ENCODE results near the gene SNX2.
"Not testable (repeated sequence)": the region's sequence is repeated elsewhere in the genome, so short reads cannot be mapped to it uniquely, and the experiment has no call there.

Gene SNX2

DNA sequence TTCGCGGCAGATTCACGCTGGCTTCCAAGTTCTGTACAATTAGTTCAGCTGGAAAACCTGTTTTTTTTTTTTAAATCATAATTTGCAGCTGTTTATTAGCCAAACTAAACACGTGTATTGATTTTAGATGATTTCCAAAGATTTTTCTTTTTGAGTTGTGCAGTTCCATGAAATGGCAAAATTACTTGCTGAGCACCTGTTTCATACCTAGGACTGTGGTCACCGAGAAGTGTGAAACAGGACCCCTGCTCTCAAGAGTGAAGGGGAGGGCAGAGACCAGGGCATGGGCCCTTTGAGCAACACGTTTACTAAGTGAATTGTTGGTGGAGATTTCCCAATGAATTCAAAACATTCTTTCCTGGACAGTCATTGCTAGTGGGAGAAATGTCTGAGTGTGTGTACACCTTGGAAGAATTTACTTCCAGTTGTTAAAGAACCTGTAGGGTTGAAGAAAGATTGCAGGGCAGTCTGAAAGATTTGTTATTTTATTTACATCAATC, 71.2 kb downstream of the SNX2 start:
- Histone ChIP-seq H3K9me3 (ENCODE audit: control insufficient read depth, insufficient read depth, low read length) (no peaks in the 10 kb centered on the region), H3K4me3 (ENCODE audit: low read depth, low read length) (peak overlapping the region; percentile 74), H3K36me3 (ENCODE audit: control insufficient read depth, insufficient read depth, low read length) (no peaks in the 10 kb centered on the region), H3K4me1 (ENCODE audit: control insufficient read depth, insufficient read depth, low read length) (peaks cover 13% of the 10 kb centered on the region), H3K9ac (ENCODE audit: low read depth, low read length) (no peak overlapping the region), H3K27me3 (ENCODE audit: control insufficient read depth, insufficient read depth, low read length) (peaks cover 11% of the 10 kb centered on the region)

DNA sequence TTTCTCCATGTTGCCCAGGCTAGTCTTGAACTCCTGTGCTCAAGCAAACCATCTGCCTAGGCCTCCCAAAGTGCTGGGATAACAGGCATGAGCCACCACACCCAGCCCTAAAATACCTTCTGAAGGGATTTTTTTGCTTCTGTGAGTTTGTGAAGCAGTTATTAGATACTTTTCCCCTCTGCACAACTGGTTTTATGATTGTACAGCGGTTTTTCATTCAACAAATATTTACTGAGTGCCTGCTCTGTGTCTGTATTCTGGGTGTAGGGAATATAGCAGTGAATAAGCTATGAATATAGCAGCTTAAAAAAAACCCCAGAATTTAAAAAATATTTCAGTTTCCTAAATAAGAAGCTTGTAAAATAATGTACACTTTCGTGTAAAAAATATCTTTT, 72.8 kb downstream of the SNX2 start:
- H3K4me1 ChIP-seq (ENCODE audit: control insufficient read depth, insufficient read depth, low read length), result peaks cover 13% of the 10 kb centered on the region
- H3K36me3 ChIP-seq (ENCODE audit: control insufficient read depth, insufficient read depth, low read length), result no peaks in the 10 kb centered on the region
- H3K4me3 ChIP-seq (ENCODE audit: low read depth, low read length), result no peak overlapping the region
- peaks cover 11% of the 10 kb centered on the region for H3K27me3 ChIP-seq (ENCODE audit: control insufficient read depth, insufficient read depth, low read length)
- no peak overlapping the region for H3K9ac ChIP-seq (ENCODE audit: low read depth, low read length)
- no peaks in the 10 kb centered on the region for H3K9me3 ChIP-seq (ENCODE audit: control insufficient read depth, insufficient read depth, low read length)

DNA sequence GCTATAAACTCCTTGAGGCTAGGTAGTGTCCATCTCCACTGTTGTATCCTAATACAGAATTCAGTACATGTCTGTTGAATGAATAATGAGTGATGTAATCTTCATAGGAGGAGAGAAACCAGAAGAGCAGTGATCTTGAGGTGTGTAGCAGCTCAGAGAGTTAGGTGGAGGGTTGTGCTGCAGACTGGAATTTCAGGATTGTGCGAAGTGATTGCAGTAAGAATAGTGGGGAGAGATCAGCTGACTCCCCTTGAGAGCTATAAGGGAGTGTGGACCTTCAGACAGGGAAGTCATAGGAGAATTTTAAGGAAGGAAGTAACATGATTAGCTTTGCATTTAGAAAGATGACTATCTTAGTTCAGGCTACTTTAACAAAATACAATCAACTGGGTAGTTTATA, 74.9 kb downstream of the SNX2 start:
- Histone ChIP-seq H3K4me1 (ENCODE audit: control insufficient read depth, insufficient read depth, low read length) (peaks cover 9% of the 10 kb centered on the region), H3K9ac (ENCODE audit: low read depth, low read length) (no peak overlapping the region), H3K9me3 (ENCODE audit: control insufficient read depth, insufficient read depth, low read length) (no peaks in the 10 kb centered on the region), H3K36me3 (ENCODE audit: control insufficient read depth, insufficient read depth, low read length) (no peaks in the 10 kb centered on the region), H3K4me3 (ENCODE audit: low read depth, low read length) (no peak overlapping the region), H3K27me3 (ENCODE audit: control insufficient read depth, insufficient read depth, low read length) (no peaks in the 10 kb centered on the region)

DNA sequence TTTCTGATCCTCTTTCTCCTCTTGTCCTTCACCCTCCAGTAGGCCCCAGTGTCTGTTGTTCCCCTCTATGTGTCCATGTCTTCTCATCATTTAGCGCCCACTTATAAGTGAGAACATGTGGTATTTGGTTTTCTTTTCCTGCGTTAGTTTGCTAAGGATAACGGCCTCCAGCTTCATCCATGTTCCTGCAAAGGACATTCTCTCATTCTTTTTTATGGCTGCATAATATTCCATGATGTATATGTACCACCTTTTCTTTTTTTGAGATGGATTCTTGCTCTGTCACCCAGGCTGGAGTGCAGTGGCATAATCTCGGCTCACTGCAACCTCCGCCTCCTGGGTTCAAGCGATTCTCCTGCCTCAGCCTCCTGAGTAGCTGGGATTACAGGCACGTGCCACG, 82.7 kb downstream of the SNX2 start:
- H3K27me3 ChIP-seq (ENCODE audit: control insufficient read depth, insufficient read depth, low read length); H3K9me3 ChIP-seq (ENCODE audit: control insufficient read depth, insufficient read depth, low read length); H3K4me3 ChIP-seq (ENCODE audit: low read depth, low read length); H3K36me3 ChIP-seq (ENCODE audit: control insufficient read depth, insufficient read depth, low read length); H3K4me1 ChIP-seq (ENCODE audit: control insufficient read depth, insufficient read depth, low read length); H3K9ac ChIP-seq (ENCODE audit: low read depth, low read length): not testable (repeated sequence)

DNA sequence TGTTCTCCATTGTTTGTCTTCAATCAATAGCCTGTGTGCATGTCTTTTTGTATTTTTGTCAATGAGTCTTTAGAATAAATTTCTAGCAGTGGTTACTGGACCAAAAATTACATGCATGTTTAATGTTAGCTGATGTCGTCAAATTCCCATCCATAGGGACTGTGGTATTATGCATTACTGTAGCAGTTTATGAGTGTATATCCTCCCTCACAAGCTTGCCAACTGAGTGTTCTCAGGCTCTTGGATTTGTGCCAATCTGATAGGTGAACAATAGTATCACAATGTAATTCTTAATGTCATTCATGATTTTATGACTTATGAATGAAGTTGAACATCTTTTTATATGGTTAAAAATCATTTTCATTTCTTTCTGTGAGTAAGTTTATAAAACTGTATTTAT, 83.6 kb downstream of the SNX2 start:
- H3K4me3 ChIP-seq (ENCODE audit: low read depth, low read length), result no peak overlapping the region
- no peaks in the 10 kb centered on the region for H3K4me1 ChIP-seq (ENCODE audit: control insufficient read depth, insufficient read depth, low read length)
- H3K9ac ChIP-seq (ENCODE audit: low read depth, low read length), result no peak overlapping the region
- H3K9me3 ChIP-seq (ENCODE audit: control insufficient read depth, insufficient read depth, low read length), result no peaks in the 10 kb centered on the region
- H3K27me3 ChIP-seq (ENCODE audit: control insufficient read depth, insufficient read depth, low read length), result no peaks in the 10 kb centered on the region
- H3K36me3 ChIP-seq (ENCODE audit: control insufficient read depth, insufficient read depth, low read length), result no peaks in the 10 kb centered on the region

DNA sequence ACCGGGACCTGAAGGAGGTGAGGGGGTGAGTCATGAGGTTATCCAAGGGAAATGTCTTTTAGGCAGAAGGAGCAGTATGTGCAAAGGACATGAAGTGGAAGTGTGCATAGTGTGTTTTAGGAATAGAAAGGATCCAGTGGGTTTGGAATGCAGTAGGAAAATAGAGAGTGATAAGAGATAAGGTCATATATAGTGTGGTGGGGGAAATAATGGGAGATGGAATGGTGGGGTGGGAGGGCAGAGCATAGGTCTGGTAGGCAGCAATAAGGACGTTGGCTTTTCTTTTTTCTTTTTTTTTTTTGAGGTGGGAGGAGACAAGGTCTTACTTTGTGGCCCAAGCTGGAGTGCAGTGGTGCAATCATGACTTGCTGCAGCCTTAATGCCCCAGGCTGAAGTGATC, 88.4 kb downstream of the SNX2 start:
- peaks cover 3% of the 10 kb centered on the region for H3K4me1 ChIP-seq (ENCODE audit: control insufficient read depth, insufficient read depth, low read length)
- H3K9ac ChIP-seq (ENCODE audit: low read depth, low read length), result no peak overlapping the region
- H3K36me3 ChIP-seq (ENCODE audit: control insufficient read depth, insufficient read depth, low read length), result no peaks in the 10 kb centered on the region
- no peaks in the 10 kb centered on the region for H3K9me3 ChIP-seq (ENCODE audit: control insufficient read depth, insufficient read depth, low read length)
- no peaks in the 10 kb centered on the region for H3K27me3 ChIP-seq (ENCODE audit: control insufficient read depth, insufficient read depth, low read length)
- no peak overlapping the region for H3K4me3 ChIP-seq (ENCODE audit: low read depth, low read length)

DNA sequence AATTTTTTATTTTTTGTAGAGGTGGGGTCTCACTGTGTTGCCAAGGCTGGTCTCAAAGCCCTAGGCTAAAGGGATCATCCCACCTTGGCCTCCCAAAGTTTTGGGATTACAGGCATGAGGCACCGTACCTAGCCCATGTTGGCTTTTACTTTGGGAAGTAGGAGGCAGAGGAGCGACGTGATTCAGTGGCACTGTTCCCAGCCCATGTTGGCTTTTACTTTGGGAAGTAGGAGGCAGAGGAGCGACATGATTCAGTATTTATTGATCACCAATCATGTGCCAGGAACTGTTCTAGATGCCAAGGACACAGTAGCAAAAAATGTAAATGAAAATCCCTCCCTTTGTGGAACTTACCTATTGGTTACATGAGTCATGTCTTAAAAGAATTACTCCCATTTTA, 88.8 kb downstream of the SNX2 start:
- peaks cover 3% of the 10 kb centered on the region for H3K4me1 ChIP-seq (ENCODE audit: control insufficient read depth, insufficient read depth, low read length)
- H3K4me3 ChIP-seq (ENCODE audit: low read depth, low read length), result no peak overlapping the region
- H3K36me3 ChIP-seq (ENCODE audit: control insufficient read depth, insufficient read depth, low read length), result no peaks in the 10 kb centered on the region
- H3K9me3 ChIP-seq (ENCODE audit: control insufficient read depth, insufficient read depth, low read length), result no peaks in the 10 kb centered on the region
- no peak overlapping the region for H3K9ac ChIP-seq (ENCODE audit: low read depth, low read length)
- no peaks in the 10 kb centered on the region for H3K27me3 ChIP-seq (ENCODE audit: control insufficient read depth, insufficient read depth, low read length)

DNA sequence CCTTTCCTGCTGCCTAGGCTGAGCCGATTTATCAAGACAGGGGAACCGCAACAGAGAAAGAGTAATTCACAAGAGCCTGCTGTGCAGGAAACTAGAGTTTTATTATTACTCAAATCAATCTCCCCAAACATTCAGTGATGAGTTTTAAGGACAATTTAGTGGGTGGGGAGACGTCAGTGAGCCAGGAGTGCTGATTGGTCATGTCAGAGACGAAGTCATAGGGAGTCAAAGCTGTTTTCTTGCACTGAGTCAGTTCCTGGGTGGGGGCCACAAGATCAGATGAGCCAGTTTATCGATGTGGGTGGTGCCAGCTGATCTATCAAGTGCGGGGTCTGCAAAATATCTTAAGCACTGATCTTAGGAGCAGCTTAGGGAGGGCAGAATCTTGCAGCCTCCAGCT, 89.5 kb downstream of the SNX2 start:
- H3K9ac ChIP-seq (ENCODE audit: low read depth, low read length), result no peak overlapping the region
- no peak overlapping the region for H3K4me3 ChIP-seq (ENCODE audit: low read depth, low read length)
- no peaks in the 10 kb centered on the region for H3K27me3 ChIP-seq (ENCODE audit: control insufficient read depth, insufficient read depth, low read length)
- H3K4me1 ChIP-seq (ENCODE audit: control insufficient read depth, insufficient read depth, low read length), result peaks cover 3% of the 10 kb centered on the region
- H3K9me3 ChIP-seq (ENCODE audit: control insufficient read depth, insufficient read depth, low read length), result no peaks in the 10 kb centered on the region
- no peaks in the 10 kb centered on the region for H3K36me3 ChIP-seq (ENCODE audit: control insufficient read depth, insufficient read depth, low read length)

DNA sequence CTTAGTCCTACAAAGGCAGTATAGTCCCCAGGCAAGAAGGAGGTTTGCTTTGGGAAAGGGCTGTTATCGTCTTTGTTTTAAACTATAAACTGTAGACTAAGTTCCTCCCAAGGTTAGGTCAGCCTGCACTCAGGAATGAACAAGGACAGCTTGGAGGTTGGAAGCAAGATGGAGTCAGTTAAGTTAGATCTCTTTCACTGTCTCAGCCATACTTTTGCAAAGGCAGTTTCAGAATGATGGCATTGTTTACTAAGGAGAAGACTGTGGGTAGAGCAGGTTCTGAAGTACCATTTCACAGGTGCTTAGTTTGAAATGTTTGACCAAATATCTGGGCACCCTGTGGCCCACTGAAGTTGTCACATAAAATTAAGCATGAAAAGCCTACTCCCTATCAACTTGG, 90.0 kb downstream of the SNX2 start:
- no peaks in the 10 kb centered on the region for H3K9me3 ChIP-seq (ENCODE audit: control insufficient read depth, insufficient read depth, low read length)
- no peak overlapping the region for H3K4me3 ChIP-seq (ENCODE audit: low read depth, low read length)
- H3K27me3 ChIP-seq (ENCODE audit: control insufficient read depth, insufficient read depth, low read length), result no peaks in the 10 kb centered on the region
- H3K9ac ChIP-seq (ENCODE audit: low read depth, low read length), result no peak overlapping the region
- peaks cover 3% of the 10 kb centered on the region for H3K4me1 ChIP-seq (ENCODE audit: control insufficient read depth, insufficient read depth, low read length)
- H3K36me3 ChIP-seq (ENCODE audit: control insufficient read depth, insufficient read depth, low read length), result no peaks in the 10 kb centered on the region

DNA sequence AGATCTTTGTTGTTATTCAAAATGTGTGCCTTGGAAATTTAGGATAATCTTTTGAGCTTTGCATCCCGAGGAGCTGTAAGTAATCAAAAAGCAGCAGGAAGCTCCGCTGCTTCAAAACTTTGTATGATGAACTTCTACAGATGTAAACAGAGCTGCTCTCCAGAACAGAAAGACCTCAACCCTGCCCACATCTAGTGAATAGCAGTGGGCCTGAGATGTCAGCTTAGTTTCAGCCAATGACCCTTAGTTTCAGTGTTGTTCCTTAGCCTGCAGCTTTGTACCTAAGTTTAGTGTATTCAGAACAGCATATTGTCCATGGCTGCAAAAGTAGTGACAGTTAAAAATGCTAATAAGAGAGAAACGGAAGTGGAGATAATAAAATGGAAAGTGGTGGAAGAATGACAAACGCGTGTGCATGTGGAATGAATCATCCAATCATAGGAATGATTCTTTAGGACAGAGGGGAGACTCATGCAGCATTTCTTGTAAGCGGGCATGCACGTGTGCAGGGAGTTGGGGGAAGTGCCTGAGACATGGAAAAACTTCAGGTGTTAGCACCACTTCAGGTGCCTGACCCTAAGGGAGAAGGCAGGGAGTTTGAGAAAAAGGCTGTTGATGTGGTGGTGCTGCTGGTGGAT, 95.5 kb downstream of the SNX2 start:
- H3K9me3 ChIP-seq (ENCODE audit: control insufficient read depth, insufficient read depth, low read length), result no peaks in the 10 kb centered on the region
- H3K9ac ChIP-seq (ENCODE audit: low read depth, low read length), result no peak overlapping the region
- no peak overlapping the region for H3K4me3 ChIP-seq (ENCODE audit: low read depth, low read length)
- no peaks in the 10 kb centered on the region for H3K27me3 ChIP-seq (ENCODE audit: control insufficient read depth, insufficient read depth, low read length)
- H3K4me1 ChIP-seq (ENCODE audit: control insufficient read depth, insufficient read depth, low read length), result peaks cover 5% of the 10 kb centered on the region
- no peaks in the 10 kb centered on the region for H3K36me3 ChIP-seq (ENCODE audit: control insufficient read depth, insufficient read depth, low read length)

DNA sequence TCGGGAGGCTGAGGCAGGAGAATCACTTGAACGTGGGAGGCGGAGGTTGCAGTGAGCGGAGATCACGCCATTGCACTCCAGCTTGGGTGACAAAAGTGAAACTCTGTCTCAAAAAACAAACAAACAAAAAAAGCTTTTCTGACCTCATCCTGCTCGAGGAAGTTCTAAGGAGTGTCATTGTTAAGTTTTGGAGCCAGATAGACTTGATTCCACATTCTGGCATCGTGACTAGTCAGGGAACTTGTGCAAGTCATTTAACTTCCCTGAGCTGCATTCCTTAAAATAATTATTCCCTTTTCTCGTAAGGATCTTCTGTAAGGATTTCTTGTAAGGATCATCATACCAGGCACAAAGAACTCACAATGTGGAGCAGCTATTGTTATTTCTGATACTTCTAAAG, 96.8 kb downstream of the SNX2 start:
- Histone ChIP-seq H3K9me3 (ENCODE audit: control insufficient read depth, insufficient read depth, low read length) (no peaks in the 10 kb centered on the region), H3K27me3 (ENCODE audit: control insufficient read depth, insufficient read depth, low read length) (no peaks in the 10 kb centered on the region), H3K4me1 (ENCODE audit: control insufficient read depth, insufficient read depth, low read length) (peaks cover 5% of the 10 kb centered on the region), H3K9ac (ENCODE audit: low read depth, low read length) (no peak overlapping the region), H3K36me3 (ENCODE audit: control insufficient read depth, insufficient read depth, low read length) (no peaks in the 10 kb centered on the region), H3K4me3 (ENCODE audit: low read depth, low read length) (no peak overlapping the region)

DNA sequence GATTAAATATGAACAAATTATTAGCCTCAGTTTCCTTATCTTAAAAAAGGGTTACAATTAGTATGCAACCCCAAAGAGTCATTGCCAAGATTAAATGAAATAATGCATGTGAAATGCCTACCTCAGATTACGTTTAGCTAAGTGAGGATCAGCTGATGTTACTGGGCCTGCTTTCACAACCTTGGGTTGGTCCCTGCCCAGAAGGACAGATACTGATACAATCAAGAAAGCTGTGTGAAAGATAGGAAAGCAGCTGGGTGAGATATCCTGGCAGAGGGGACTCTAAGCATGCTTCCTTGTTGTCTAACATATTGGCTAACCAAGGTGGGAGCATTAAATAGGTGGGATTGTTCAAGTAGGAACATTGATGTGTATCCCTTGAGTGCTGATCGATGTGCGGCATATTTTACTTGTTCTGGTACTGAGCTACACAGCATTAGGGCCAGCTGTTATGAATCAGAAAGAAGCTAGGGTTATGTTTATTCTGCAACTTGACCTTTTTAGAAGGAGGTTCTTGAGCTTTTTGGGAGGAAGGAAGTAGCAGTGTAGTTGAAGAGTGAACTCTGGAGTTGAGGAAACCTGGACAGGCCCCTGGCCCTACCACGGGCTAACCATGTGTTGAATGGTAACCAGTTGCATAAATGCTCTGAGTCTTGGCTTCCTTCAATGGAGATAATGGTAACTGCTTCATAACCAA, 99.4 kb downstream of the SNX2 start:
- H3K36me3 ChIP-seq (ENCODE audit: control insufficient read depth, insufficient read depth, low read length), result no peaks in the 10 kb centered on the region
- H3K4me1 ChIP-seq (ENCODE audit: control insufficient read depth, insufficient read depth, low read length), result peaks cover 5% of the 10 kb centered on the region
- no peaks in the 10 kb centered on the region for H3K27me3 ChIP-seq (ENCODE audit: control insufficient read depth, insufficient read depth, low read length)
- H3K9ac ChIP-seq (ENCODE audit: low read depth, low read length), result no peak overlapping the region
- H3K9me3 ChIP-seq (ENCODE audit: control insufficient read depth, insufficient read depth, low read length), result no peaks in the 10 kb centered on the region
- no peak overlapping the region for H3K4me3 ChIP-seq (ENCODE audit: low read depth, low read length)
